Ovary (tissue), 9 donors: ENCODE measurements around the gene CEP55. TPM values are rescaled to one million over a fixed set of nuclear protein-coding genes. Genes with fewer than 3 reads are reported as not detected.
A peak's percentile ranks its signal among the peaks of the same experiment; 100 is the strongest.

Experiments used
- DNase-seq, 5 donors: peaks; one replicate each; pipeline ENCODE4 v3.0.0-alpha.2; 2019 to 2020
- H3K27ac ChIP-seq, 2 donors: fragments of 200-600 bp; one replicate each; pipeline versions ENCODE4 v1.5.1 to v1.8.0; 2019 to 2022
- H3K27me3 ChIP-seq: fragments of 200-600 bp; one replicate; pipeline ENCODE4 v1.8.0; 2022
- H3K36me3 ChIP-seq: fragments of 200-600 bp; sonication (generic); one replicate; pipeline ENCODE4 v1.5.1; 2019
- H3K4me1 ChIP-seq: one replicate; pipeline ENCODE4 v1.8.1; 2013; ENCODE audit warnings: mild to moderate bottlenecking, moderate library complexity; ENCODE audit not compliant: insufficient read depth
- H3K4me3 ChIP-seq: fragments of 200-600 bp; sonication (generic); one replicate; pipeline ENCODE4 v1.5.1; 2017
- H3K9me3 ChIP-seq, 2 donors: fragments of 200-600 bp in 1 of 2; sonication (generic) in 1 of 2; one replicate each; pipeline versions ENCODE4 v1.5.1 to v1.8.1; 2013 to 2019; ENCODE audit warnings: mild to moderate bottlenecking in 1 of 2, moderate library complexity in 1 of 2
- EP300 ChIP-seq: sonication (generic); formaldehyde crosslinking; IDR thresholded peaks from one replicate; pipeline ENCODE4 v1.6.1; 2017; ENCODE audit warnings: antibody characterized with exemption
- POLR2A ChIP-seq: fragments of 450-650 bp; IDR thresholded peaks from one replicate; pipeline ENCODE4 v1.6.1; 2017; ENCODE audit warnings: antibody characterized with exemption, mild to moderate bottlenecking, moderate library complexity
- WGBS, 3 donors: extraction: QIAGEN DNeasy Blood & Tissue Kit in 1 of 3; methylation state at CpG; one replicate each; pipeline versions ENCODE4 v1.1.5 to v1.1.7; 2013 to 2017; 5-methylcytosine and 5-hydroxymethylcytosine counted together
- intact Hi-C, 4 donors: fragments of 100-400 bp; cut with DNase I; formaldehyde crosslinking; loops; one replicate each; pipeline versions ENCODE4 v1.11.0 to v1.15.1; 2022 to 2023
- polyA plus RNA-seq, 2 donors: library from polyadenylated mRNA; stranded (reverse); fragments of 200-250 nt in 1 of 2; fragments of 350-450 nt in 1 of 2; fragmentation: Illumina TruSeq in 1 of 2; extraction: RNeasy Lipid Tissue Mini Kit (QIAGEN cat#74804) in 1 of 2; gene quantifications; one replicate each; pipeline ENCODE4 v1.2.3, GENCODE V29; 2013 to 2014
- total RNA-seq, 7 donors: library from RNA; depleted of rRNA in 2 of 7; stranded (reverse); fragments of >200 nt in 2 of 7; fragmentation: NEBNext Ultra II Directional in 3 of 7; extraction: Animal tissue kit (Norgen Biotek cat#: 25700) in 3 of 7; gene quantifications; one replicate each; pipeline versions ENCODE4 v1.1.0 to v1.2.4, GENCODE V29; 2016 to 2023
- TF ChIP-seq, protein P1 (sequence below), 3 donors: fragments of 450-650 bp in 2 of 3; fragments of 200-600 bp in 1 of 3; IDR thresholded peaks; one replicate each; pipeline versions ENCODE4 v1.5.1 to v1.8.0; 2016 to 2022; ENCODE audit warnings: antibody characterized with exemption in 3 of 3, mild to moderate bottlenecking in 1 of 3
- donor health status: DM: no; HTN: no; CAD: no; lungs with moderate emphysema.
- donor health status: DM: no; HTN: no; CAD: no.
- donor health status: Bipolar disorder and iron deficiency.
- donor health status: DM: yes; HTN: yes; CAD: no.
- donor health status: DM: no; HTN: no; CAD: no.
- donor health status: DM: yes; HTN: yes; CAD: no.

CEP55 gene
- total and polyA plus RNA-seq, 9 donors: 0.12 to 2.0 (median 0.33) TPM; not detected in 2

DNA sequence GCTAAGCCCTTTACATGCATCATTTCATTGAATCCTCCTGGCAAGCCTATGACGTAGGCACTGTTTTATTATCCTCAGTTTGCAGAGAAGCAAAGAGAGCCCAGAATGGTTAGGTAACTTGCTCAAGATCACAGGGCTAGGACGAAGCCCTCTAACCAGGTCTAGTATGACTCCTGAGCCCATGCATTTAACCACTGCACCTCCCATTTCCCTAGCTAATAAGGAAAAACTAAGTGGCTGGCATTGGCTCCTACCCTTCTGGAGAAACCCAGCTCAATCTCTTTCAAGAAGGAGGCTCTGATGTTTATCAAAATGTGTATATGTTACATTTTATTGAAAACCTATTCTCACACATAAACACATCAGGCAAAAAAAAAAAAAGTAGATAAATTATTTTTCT lies 34.0 kb upstream of the CEP55 start:
- DNase-seq: no peak
- Histone ChIP-seq H3K27me3 (no peaks in the 10 kb centered on the region), H3K27ac (no peak overlapping the region), H3K4me3 (no peak overlapping the region), H3K36me3 (no peaks in the 10 kb centered on the region), H3K4me1 (peaks cover 14% of the 10 kb centered on the region), H3K9me3 (no peaks in the 10 kb centered on the region)
- intact Hi-C loops: no loop called here
- WGBS, 3 donors: 43 to 69% (median 44%) methylated on average over 2 of the region's 2 CpGs
- TF ChIP-seq, protein P1, sequence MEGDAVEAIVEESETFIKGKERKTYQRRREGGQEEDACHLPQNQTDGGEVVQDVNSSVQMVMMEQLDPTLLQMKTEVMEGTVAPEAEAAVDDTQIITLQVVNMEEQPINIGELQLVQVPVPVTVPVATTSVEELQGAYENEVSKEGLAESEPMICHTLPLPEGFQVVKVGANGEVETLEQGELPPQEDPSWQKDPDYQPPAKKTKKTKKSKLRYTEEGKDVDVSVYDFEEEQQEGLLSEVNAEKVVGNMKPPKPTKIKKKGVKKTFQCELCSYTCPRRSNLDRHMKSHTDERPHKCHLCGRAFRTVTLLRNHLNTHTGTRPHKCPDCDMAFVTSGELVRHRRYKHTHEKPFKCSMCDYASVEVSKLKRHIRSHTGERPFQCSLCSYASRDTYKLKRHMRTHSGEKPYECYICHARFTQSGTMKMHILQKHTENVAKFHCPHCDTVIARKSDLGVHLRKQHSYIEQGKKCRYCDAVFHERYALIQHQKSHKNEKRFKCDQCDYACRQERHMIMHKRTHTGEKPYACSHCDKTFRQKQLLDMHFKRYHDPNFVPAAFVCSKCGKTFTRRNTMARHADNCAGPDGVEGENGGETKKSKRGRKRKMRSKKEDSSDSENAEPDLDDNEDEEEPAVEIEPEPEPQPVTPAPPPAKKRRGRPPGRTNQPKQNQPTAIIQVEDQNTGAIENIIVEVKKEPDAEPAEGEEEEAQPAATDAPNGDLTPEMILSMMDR (IDR thresholded peaks at IDR 0.05): no peak
- TF ChIP-seq POLR2A (no peak), EP300 (no peak)

GRCh38 chr10:93462881-93463280 lies 33.5 kb upstream of the CEP55 start:
- TF ChIP-seq EP300: no peak
- TF ChIP-seq, protein P1 (IDR thresholded peaks at IDR 0.05): no peak
- Histone ChIP-seq H3K4me1 (peaks cover 14% of the 10 kb centered on the region), H3K36me3 (no peaks in the 10 kb centered on the region), H3K9me3 (no peaks in the 10 kb centered on the region), H3K27me3 (no peaks in the 10 kb centered on the region), H3K27ac (no peak overlapping the region), H3K4me3 (no peak overlapping the region)
- 65 to 76% (median 70%) methylated on average over 9 of the region's 9 CpGs for WGBS, 3 donors
- intact Hi-C loops: no loop called here
- no peak for DNase-seq

- H3K27me3 ChIP-seq: no peaks in the 10 kb centered on the region
- no peak for TF ChIP-seq EP300
- TF ChIP-seq, protein P1 (IDR thresholded peaks at IDR 0.05): no peak
- no peak for TF ChIP-seq POLR2A
- no peak overlapping the region for H3K27ac ChIP-seq
- WGBS, 3 donors: 31 to 38% (median 31%) methylated on average over 6 of the region's 6 CpGs
- H3K4me3 ChIP-seq: no peak overlapping the region
- DNase-seq: peak in 2 of 5 donors; percentile 42 to 60
- H3K4me1 ChIP-seq: peaks cover 7% of the 10 kb centered on the region
- H3K36me3 ChIP-seq: no peaks in the 10 kb centered on the region
- intact Hi-C loops: no loop called here
- H3K9me3 ChIP-seq: no peaks in the 10 kb centered on the region
Measured at GRCh38 chr10:93463723-93464476, 32.5 kb upstream of the CEP55 start.

- intact Hi-C loops: no loop called here
- TF ChIP-seq POLR2A (no peak), EP300 (no peak)
- TF ChIP-seq, protein P1 (IDR thresholded peaks at IDR 0.05): no peak
- 75 to 82% (median 76%) methylated on average over 5 of the region's 5 CpGs for WGBS, 3 donors
- no peak overlapping the region for H3K4me3 ChIP-seq
- no peaks in the 10 kb centered on the region for H3K36me3 ChIP-seq
- peaks cover 6% of the 10 kb centered on the region for H3K4me1 ChIP-seq
- H3K27ac ChIP-seq: no peak overlapping the region
- no peaks in the 10 kb centered on the region for H3K27me3 ChIP-seq
- DNase-seq: no peak
- H3K9me3 ChIP-seq: no peaks in the 10 kb centered on the region
Measured at GRCh38 chr10:93464776-93465388, 31.5 kb upstream of the CEP55 start.
